Neural cell (in vitro differentiated cells): ENCODE measurements around the gene CIT.

Experiments used
- CTCF ChIP-seq: fragments of 450-650 bp; IDR thresholded peaks from 2 replicates; pipeline ENCODE4 v1.5.1; 2014; ENCODE audit warnings: antibody characterized with exemption, mild to moderate bottlenecking, moderate library complexity; ENCODE audit not compliant: poor library complexity, severe bottlenecking
- RAD21 ChIP-seq: fragments of 450-650 bp; conservative IDR thresholded peaks from 2 replicates; pipeline ENCODE4 v1.6.1; 2014; ENCODE audit warnings: antibody characterized with exemption, mild to moderate bottlenecking, moderate library complexity

- TF ChIP-seq CTCF (no peak), RAD21 (no peak)
Observed at GRCh38 chr12:119721306-119721705, 155.8 kb downstream of the CIT start.
